Mammary epithelial cell (primary cell): ENCODE data around the gene SMCO3.

Source experiments
- EZH2 ChIP-seq: IDR thresholded peaks from 2 replicates; pipeline ENCODE4 v1.6.1; 2012; ENCODE audit warnings: low read length, inconsistent platforms, borderline replicate concordance
- TF ChIP-seq, protein P1 (sequence below), 2 donors: IDR thresholded peaks in 1 of 2; conservative IDR thresholded peaks in 1 of 2; 2 replicates each; pipeline ENCODE4 v1.5.1; 2011 to 2012; ENCODE audit warnings: inconsistent platforms in 2 of 2, low read length in 2 of 2, mild to moderate bottlenecking in 2 of 2, control low read depth in 1 of 2, low read depth in 1 of 2; ENCODE audit not compliant: insufficient read depth in 1 of 2; ENCODE audit errors: extremely low read depth in 1 of 2

GRCh38 chr12:14780859-14781258 lies 33.1 kb downstream of the SMCO3 start:
- TF ChIP-seq, protein P1, sequence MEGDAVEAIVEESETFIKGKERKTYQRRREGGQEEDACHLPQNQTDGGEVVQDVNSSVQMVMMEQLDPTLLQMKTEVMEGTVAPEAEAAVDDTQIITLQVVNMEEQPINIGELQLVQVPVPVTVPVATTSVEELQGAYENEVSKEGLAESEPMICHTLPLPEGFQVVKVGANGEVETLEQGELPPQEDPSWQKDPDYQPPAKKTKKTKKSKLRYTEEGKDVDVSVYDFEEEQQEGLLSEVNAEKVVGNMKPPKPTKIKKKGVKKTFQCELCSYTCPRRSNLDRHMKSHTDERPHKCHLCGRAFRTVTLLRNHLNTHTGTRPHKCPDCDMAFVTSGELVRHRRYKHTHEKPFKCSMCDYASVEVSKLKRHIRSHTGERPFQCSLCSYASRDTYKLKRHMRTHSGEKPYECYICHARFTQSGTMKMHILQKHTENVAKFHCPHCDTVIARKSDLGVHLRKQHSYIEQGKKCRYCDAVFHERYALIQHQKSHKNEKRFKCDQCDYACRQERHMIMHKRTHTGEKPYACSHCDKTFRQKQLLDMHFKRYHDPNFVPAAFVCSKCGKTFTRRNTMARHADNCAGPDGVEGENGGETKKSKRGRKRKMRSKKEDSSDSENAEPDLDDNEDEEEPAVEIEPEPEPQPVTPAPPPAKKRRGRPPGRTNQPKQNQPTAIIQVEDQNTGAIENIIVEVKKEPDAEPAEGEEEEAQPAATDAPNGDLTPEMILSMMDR (conservative IDR thresholded peaks at IDR 0.05 in 1 of 2, IDR thresholded peaks at IDR 0.05 in 1 of 2; ENCODE audit: extremely low read depth in 1 of 2, insufficient read depth in 1 of 2, low read depth in 1 of 2, low read length in 2 of 2): no peak
- TF ChIP-seq EZH2: no peak
